WTC11 (cell line): Measurements from ENCODE around the gene E2F4.

Experiments used
- CTCF ChIP-seq: fragments of 200-600 bp; IDR thresholded peaks from 2 replicates; pipeline ENCODE4 v1.8.0; 2022; ENCODE audit warnings: antibody characterized with exemption
- FOXJ3 ChIP-seq: sonication (generic); formaldehyde crosslinking; IDR thresholded peaks from 2 replicates; pipeline ENCODE4 v1.9.0; 2021; ENCODE audit warnings: missing genetic modification reagents, mild to moderate bottlenecking, borderline replicate concordance
- GABPB1 ChIP-seq: sonication (generic); formaldehyde crosslinking; IDR thresholded peaks from 2 replicates; pipeline ENCODE4 v1.8.1; 2023; ENCODE audit warnings: mild to moderate bottlenecking, missing genetic modification reagents
- USF2 ChIP-seq: sonication (generic); formaldehyde crosslinking; IDR thresholded peaks from 2 replicates; pipeline ENCODE4 v1.8.1; 2023; ENCODE audit warnings: mild to moderate bottlenecking, missing genetic modification reagents, moderate library complexity
- ZNF232 ChIP-seq: sonication (generic); formaldehyde crosslinking; IDR thresholded peaks from 2 replicates; pipeline ENCODE4 v1.8.0; 2022; ENCODE audit warnings: mild to moderate bottlenecking, missing genetic modification reagents
- TF ChIP-seq, protein P1 (sequence below): sonication (generic); formaldehyde crosslinking; IDR thresholded peaks from 2 replicates; pipeline ENCODE4 v1.8.0; 2022; ENCODE audit warnings: mild to moderate bottlenecking, missing genetic modification reagents
- TF ChIP-seq, protein P2 (sequence below): sonication (generic); formaldehyde crosslinking; conservative IDR thresholded peaks from 2 replicates; pipeline ENCODE4 v1.8.1; 2022; ENCODE audit warnings: mild to moderate bottlenecking, missing genetic modification reagents

DNA sequence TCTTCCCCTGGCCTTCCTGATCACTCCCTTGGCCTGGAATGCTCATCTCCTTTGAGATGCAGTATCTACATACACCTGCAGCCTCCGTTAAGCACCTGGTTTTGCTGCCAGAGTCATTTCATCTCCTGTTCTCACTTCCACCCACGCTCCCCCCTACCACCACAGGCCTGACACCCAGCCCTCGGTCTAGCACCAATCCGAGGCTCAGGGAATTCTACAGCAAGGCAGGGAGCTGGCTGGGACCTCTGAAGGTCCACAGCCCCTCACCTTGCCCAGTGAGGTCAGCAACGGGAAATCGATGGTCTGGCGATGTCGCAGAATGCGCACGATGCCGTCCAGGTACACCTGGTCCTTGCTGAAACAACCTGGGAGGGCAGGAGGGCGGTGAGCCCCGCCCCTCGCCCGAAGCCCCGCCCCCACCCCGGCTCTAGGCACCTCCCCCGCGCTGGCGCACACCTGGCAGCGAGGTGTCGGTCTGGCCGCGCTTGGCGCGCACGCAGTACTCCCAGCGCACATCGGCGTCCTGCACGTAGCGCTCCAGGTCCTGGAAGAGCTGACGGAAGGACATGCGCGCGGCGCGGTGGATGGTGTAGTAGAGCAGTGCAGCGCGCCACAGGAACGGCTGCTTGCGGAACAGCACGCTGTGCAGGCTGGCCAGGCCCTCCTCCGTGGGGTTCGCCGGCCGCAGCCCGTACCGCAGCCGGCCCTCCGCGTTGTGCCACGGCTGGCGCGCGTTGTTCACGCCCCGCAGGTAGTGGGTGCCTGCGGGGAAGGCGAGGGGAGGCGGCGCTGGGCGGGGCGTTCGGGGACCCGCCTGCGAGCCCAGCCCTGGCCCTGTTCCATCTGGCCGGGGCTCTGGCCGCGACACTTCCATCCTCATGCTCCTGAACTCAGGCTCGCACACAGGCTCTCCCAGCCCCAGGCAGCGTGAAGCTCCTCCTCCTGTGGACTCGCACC is 13.9 kb upstream of the E2F4 start:
- TF ChIP-seq USF2 (CRISPR knock-in tag) (0 out of 2 replicates have a peak, but pooled peaks have one; percentile 19), CTCF (no peak), GABPB1 (CRISPR knock-in tag) (no peak), ZNF232 (CRISPR knock-in tag) (no peak; the same call in 1 of the 2 replicates), FOXJ3 (CRISPR knock-in tag) (no peak)
- TF ChIP-seq, protein P1, sequence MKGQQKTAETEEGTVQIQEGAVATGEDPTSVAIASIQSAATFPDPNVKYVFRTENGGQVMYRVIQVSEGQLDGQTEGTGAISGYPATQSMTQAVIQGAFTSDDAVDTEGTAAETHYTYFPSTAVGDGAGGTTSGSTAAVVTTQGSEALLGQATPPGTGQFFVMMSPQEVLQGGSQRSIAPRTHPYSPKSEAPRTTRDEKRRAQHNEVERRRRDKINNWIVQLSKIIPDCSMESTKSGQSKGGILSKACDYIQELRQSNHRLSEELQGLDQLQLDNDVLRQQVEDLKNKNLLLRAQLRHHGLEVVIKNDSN, result no peak
- TF ChIP-seq, protein P2, sequence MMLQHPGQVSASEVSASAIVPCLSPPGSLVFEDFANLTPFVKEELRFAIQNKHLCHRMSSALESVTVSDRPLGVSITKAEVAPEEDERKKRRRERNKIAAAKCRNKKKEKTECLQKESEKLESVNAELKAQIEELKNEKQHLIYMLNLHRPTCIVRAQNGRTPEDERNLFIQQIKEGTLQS (CRISPR knock-in tag), result no peak
